ENCODE data around the gene ZNF740. TPM values are rescaled to one million over a fixed set of nuclear protein-coding genes. Genes with fewer than 3 reads are reported as not detected.

ZNF740 gene
- total and polyA plus RNA-seq, 2 of the 4 experiments (the other 2 are of a cell fraction), result 13.1 to 14.0 TPM

DNA sequence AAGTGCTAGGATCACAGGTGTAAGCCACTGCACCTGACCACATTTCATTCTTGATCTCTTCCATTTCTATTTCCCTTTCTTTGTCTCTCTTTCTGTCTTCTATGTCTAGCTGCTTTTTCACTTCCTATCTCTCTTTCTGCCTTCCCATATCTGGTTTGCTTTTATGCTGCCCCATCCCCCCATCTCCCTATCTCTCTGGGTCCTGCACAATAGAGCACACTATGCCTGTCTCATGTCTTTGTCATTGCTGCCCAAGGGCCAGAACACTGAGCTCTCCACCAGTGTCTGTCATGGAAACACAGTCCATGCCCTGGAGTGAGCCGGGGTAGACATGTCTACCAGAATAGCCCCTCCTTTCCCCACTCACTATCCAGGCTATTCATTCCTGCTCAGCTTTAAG lies 63.8 kb downstream of the ZNF740 start:
- no peak overlapping the region for H2BK15ac ChIP-seq (ENCODE audit: low read depth, low read length)
- no peaks in the 10 kb centered on the region for H3K9me1 ChIP-seq (ENCODE audit: insufficient read depth, low read length)
- intact Hi-C loops (cut with micrococcal nuclease), result no loop called here
- no peaks in the 10 kb centered on the region; the same call in 1 of the 2 replicates for H4K20me1 ChIP-seq (ENCODE audit: insufficient read depth, low read length)
- peaks cover 35% of the 10 kb centered on the region for H3K27me3 ChIP-seq (ENCODE audit: control insufficient read depth, insufficient read depth, low read length)
- no peaks in the 10 kb centered on the region for H3K9me3 ChIP-seq (ENCODE audit: control insufficient read depth, insufficient read depth, low read length)
- POLR2A ChIA-PET (ENCODE audit: unreplicated experiment), result no interaction called here
- no peak overlapping the region for H4K8ac ChIP-seq (ENCODE audit: low read depth in 2 of 2, low read length in 2 of 2)
- in situ Hi-C loops (cut with MboI; ENCODE audit: low sequenced_read_pairs), result no loop called here
- H2AFZ ChIP-seq (replicated peaks; ENCODE audit: low read length, poor library complexity), result no peak overlapping the region
- H2BK120ac ChIP-seq (ENCODE audit: low read depth, low read length), result no peak overlapping the region
- H3K4me1 ChIP-seq (ENCODE audit: control insufficient read depth, insufficient read depth, low read length), result no peaks in the 10 kb centered on the region
- H2AK5ac ChIP-seq (ENCODE audit: low read depth, low read length), result no peak overlapping the region
- H3K14ac ChIP-seq (replicated peaks; ENCODE audit: low read depth, low read length), result no peak overlapping the region
- no peak overlapping the region for H3K4me2 ChIP-seq (ENCODE audit: low read depth, low read length)
- no peak for DNase-seq
- H3K27ac ChIP-seq (ENCODE audit: insufficient read depth, low read length), result no peak overlapping the region
- H2AK9ac ChIP-seq (replicated peaks; ENCODE audit: low read depth, low read length, poor library complexity), result no peak overlapping the region
- no peak overlapping the region for H3K18ac ChIP-seq (ENCODE audit: low read depth, low read length)
- H2BK20ac ChIP-seq (ENCODE audit: low read depth, low read length), result no peak overlapping the region
- H4K5ac ChIP-seq (ENCODE audit: low read depth, low read length), result no peak overlapping the region
- dilution Hi-C loops (cut with HindIII; ENCODE audit: low sequenced_read_pairs, unreplicated experiment), result no loop called here
- CTCF ChIA-PET, result interaction anchor here (0.9 kb wide), 1 partner anchor 77 kb away, joined by 3 read pairs; no protein-coding TSS in a partner anchor
- no TSS peak for BruUV-seq (replicated peaks)
- H4K91ac ChIP-seq (ENCODE audit: insufficient read depth, low read depth, low read length), result no peak overlapping the region
- H3K79me1 ChIP-seq (ENCODE audit: low read depth in 1 of 2, low read length in 2 of 2), result no peaks in the 10 kb centered on the region
- H3K23ac ChIP-seq (ENCODE audit: low read depth, low read length), result no peak overlapping the region
- H3K4me3 ChIP-seq (ENCODE audit: insufficient read depth, low read depth, low read length), result no peak overlapping the region
- H3K4ac ChIP-seq (ENCODE audit: low read depth, low read length), result no peak overlapping the region
- no peak overlapping the region for H2BK5ac ChIP-seq (ENCODE audit: low read depth, low read length, poor library complexity, severe bottlenecking)
- H3K56ac ChIP-seq (ENCODE audit: extremely low read depth, insufficient read depth, low read length), result no peak overlapping the region
- TF ChIP-seq MXI1 (IDR thresholded peaks at IDR 0.05; ENCODE audit: borderline replicate concordance, low read depth, low read length), result no peak
- TF ChIP-seq, protein P1, sequence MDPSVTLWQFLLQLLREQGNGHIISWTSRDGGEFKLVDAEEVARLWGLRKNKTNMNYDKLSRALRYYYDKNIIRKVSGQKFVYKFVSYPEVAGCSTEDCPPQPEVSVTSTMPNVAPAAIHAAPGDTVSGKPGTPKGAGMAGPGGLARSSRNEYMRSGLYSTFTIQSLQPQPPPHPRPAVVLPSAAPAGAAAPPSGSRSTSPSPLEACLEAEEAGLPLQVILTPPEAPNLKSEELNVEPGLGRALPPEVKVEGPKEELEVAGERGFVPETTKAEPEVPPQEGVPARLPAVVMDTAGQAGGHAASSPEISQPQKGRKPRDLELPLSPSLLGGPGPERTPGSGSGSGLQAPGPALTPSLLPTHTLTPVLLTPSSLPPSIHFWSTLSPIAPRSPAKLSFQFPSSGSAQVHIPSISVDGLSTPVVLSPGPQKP (IDR thresholded peaks at IDR 0.05; ENCODE audit: borderline replicate concordance, low read depth, low read length), result no peak
- TF ChIP-seq CHD1 (IDR thresholded peaks at IDR 0.05; ENCODE audit: low read depth, low read length), result no peak
- TF ChIP-seq FOS (IDR thresholded peaks at IDR 0.05; ENCODE audit: low read depth, low read length), result no peak
- TF ChIP-seq, protein P2, sequence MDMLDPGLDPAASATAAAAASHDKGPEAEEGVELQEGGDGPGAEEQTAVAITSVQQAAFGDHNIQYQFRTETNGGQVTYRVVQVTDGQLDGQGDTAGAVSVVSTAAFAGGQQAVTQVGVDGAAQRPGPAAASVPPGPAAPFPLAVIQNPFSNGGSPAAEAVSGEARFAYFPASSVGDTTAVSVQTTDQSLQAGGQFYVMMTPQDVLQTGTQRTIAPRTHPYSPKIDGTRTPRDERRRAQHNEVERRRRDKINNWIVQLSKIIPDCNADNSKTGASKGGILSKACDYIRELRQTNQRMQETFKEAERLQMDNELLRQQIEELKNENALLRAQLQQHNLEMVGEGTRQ (IDR thresholded peaks at IDR 0.05; ENCODE audit: low read depth, low read length), result no peak
- no peak for TF ChIP-seq POLR2A (IDR thresholded peaks at IDR 0.05; ENCODE audit: low read depth, low read length)
- TF ChIP-seq BHLHE40 (IDR thresholded peaks at IDR 0.05; ENCODE audit: low read depth, low read length), result no peak
- TF ChIP-seq CEBPB (IDR thresholded peaks at IDR 0.05; ENCODE audit: low read depth, low read length), result no peak
- H3K9ac ChIP-seq (ENCODE audit: low read depth, low read length), result no peak overlapping the region
- WGBS, 2 experiments (ENCODE audit: extremely low coverage in 2 of 2, insufficient read length in 1 of 2), result no CpG with 5 or more reads among the region's 1 CpG
- H3K36me3 ChIP-seq (ENCODE audit: control insufficient read depth, insufficient read depth, low read length), result no peaks in the 10 kb centered on the region
- no peak for ATAC-seq (ENCODE audit: low read depth)

Small RNAs within 50 kb of the gene (microRNA-seq; reads per million reads assigned to microRNA genes)
- not detected for gene HIGD1AP1 (ENCODE audit: insufficient read depth, insufficient read length)
- not detected for gene RNU6-333P (ENCODE audit: insufficient read depth, insufficient read length)

Small RNAs within 50 kb of the gene (small RNA-seq; reads per million reads assigned to genes)
- gene HIGD1AP1 (0 reads per million in 5 experiments), gene RNU6-333P (0 reads per million in 5 experiments)

Other genes starting within 250 kb of the ZNF740 start
- 465 and 488 TPM in 2 replicates for gene KRT18, start 231.6 kb upstream of the ZNF740 start, total RNA-seq (2012; rRNA removed)
- gene KRT18, start 231.6 kb upstream of the ZNF740 start, polyA plus RNA-seq (2012; rRNA removed), result 272 and 287 TPM in 2 replicates
- 671 and 1,144 TPM in 2 replicates for gene EIF4B, start 174.3 kb upstream of the ZNF740 start, total RNA-seq (2012; rRNA removed)
- 227 and 313 TPM in 2 replicates for gene EIF4B, start 174.3 kb upstream of the ZNF740 start, polyA plus RNA-seq (2012; rRNA removed)
- 10.4 and 10.6 TPM in 2 replicates for gene TNS2, start 130.7 kb upstream of the ZNF740 start, total RNA-seq (2012; rRNA removed)
- gene TNS2, start 130.7 kb upstream of the ZNF740 start, polyA plus RNA-seq (2012; rRNA removed), result 67.2 and 68.0 TPM in 2 replicates
- gene SPRYD3, start 101.3 kb upstream of the ZNF740 start, total RNA-seq (2012; rRNA removed), result 21.7 and 25.6 TPM in 2 replicates
- gene SPRYD3, start 101.3 kb upstream of the ZNF740 start, polyA plus RNA-seq (2012; rRNA removed), result 27.8 and 28.8 TPM in 2 replicates
- gene IGFBP6, start 83.1 kb upstream of the ZNF740 start, total RNA-seq (2012; rRNA removed), result 124 and 140 TPM in 2 replicates
- gene IGFBP6, start 83.1 kb upstream of the ZNF740 start, polyA plus RNA-seq (2012; rRNA removed), result 337 and 373 TPM in 2 replicates
- under 0.01 and 0.18 TPM in 2 replicates for gene SOAT2, start 77.2 kb upstream of the ZNF740 start, total RNA-seq (2012; rRNA removed)
- gene SOAT2, start 77.2 kb upstream of the ZNF740 start, polyA plus RNA-seq (2012; rRNA removed), result 0.39 and 0.55 TPM in 2 replicates
- gene CSAD, start 203 bp downstream of the ZNF740 start, total RNA-seq (2012; rRNA removed), result 5.0 and 5.4 TPM in 2 replicates
- 39.8 and 45.6 TPM in 2 replicates for gene CSAD, start 203 bp downstream of the ZNF740 start, polyA plus RNA-seq (2012; rRNA removed)
- under 0.01 and 0.18 TPM in 2 replicates for gene ITGB7, start 26.5 kb downstream of the ZNF740 start, total RNA-seq (2012; rRNA removed)
- 0.44 and 0.60 TPM in 2 replicates for gene ITGB7, start 26.5 kb downstream of the ZNF740 start, polyA plus RNA-seq (2012; rRNA removed)
- gene RARG, start 51.5 kb downstream of the ZNF740 start, total RNA-seq (2012; rRNA removed), result 7.5 and 7.9 TPM in 2 replicates
- gene RARG, start 51.5 kb downstream of the ZNF740 start, polyA plus RNA-seq (2012; rRNA removed), result 28.6 and 30.9 TPM in 2 replicates
- 5.6 and 6.5 TPM in 2 replicates for gene ESPL1, start 87.6 kb downstream of the ZNF740 start, total RNA-seq (2012; rRNA removed)
- gene ESPL1, start 87.6 kb downstream of the ZNF740 start, polyA plus RNA-seq (2012; rRNA removed), result 8.6 and 9.2 TPM in 2 replicates
- gene PFDN5, start 114.8 kb downstream of the ZNF740 start, total RNA-seq (2012; rRNA removed), result 764 and 1,011 TPM in 2 replicates
- gene PFDN5, start 114.8 kb downstream of the ZNF740 start, polyA plus RNA-seq (2012; rRNA removed), result 1,210 and 1,338 TPM in 2 replicates
- gene MYG1, start 119.0 kb downstream of the ZNF740 start, total RNA-seq (2012; rRNA removed), result 47.2 and 49.8 TPM in 2 replicates
- gene MYG1, start 119.0 kb downstream of the ZNF740 start, polyA plus RNA-seq (2012; rRNA removed), result 63.7 and 73.6 TPM in 2 replicates
- gene AAAS, start 140.9 kb downstream of the ZNF740 start, total RNA-seq (2012; rRNA removed), result 37.5 and 44.6 TPM in 2 replicates
- 67.1 and 71.9 TPM in 2 replicates for gene AAAS, start 140.9 kb downstream of the ZNF740 start, polyA plus RNA-seq (2012; rRNA removed)
- not detected in 2 replicates for gene SP7, start 155.6 kb downstream of the ZNF740 start, total RNA-seq (2012; rRNA removed)
- not detected in 2 replicates for gene SP7, start 155.6 kb downstream of the ZNF740 start, polyA plus RNA-seq (2012; rRNA removed)
- 45.0 and 53.6 TPM in 2 replicates for gene SP1, start 199.5 kb downstream of the ZNF740 start, total RNA-seq (2012; rRNA removed)
- 19.7 and 21.2 TPM in 2 replicates for gene SP1, start 199.5 kb downstream of the ZNF740 start, polyA plus RNA-seq (2012; rRNA removed)
- gene AMHR2, start 243.1 kb downstream of the ZNF740 start, total RNA-seq (2012; rRNA removed), result not detected in 2 replicates
- not detected in 2 replicates for gene AMHR2, start 243.1 kb downstream of the ZNF740 start, polyA plus RNA-seq (2012; rRNA removed)